Fibroblast of lung (primary cell): Measurements from ENCODE around the gene EGLN1. TPM values are rescaled to one million over a fixed set of nuclear protein-coding genes. Genes with fewer than 3 reads are reported as not detected.

Source experiments
- DNase-seq, 2 donors: peaks; one replicate each; pipeline versions ENCODE4 v3.0.0 to v3.0.0-alpha.2; 2010; ENCODE audit warnings: low read depth in 2 of 2
- H2AFZ ChIP-seq: 2 replicates; pipeline ENCODE4 v1.5.1; 2012; ENCODE audit warnings: low read length, control low read depth, inconsistent platforms
- H3K27ac ChIP-seq: 2 replicates; pipeline ENCODE4 v1.5.1; 2011; ENCODE audit warnings: low read length, control low read depth; ENCODE audit not compliant: insufficient read depth
- H3K27me3 ChIP-seq: 2 replicates; pipeline ENCODE4 v1.5.1; 2011; ENCODE audit warnings: mild to moderate bottlenecking, low read length; ENCODE audit not compliant: control insufficient read depth, insufficient read depth
- H3K36me3 ChIP-seq: 2 replicates; pipeline ENCODE4 v1.5.1; 2011; ENCODE audit warnings: low read length; ENCODE audit not compliant: control insufficient read depth, insufficient read depth
- H3K4me1 ChIP-seq: 2 replicates; pipeline ENCODE4 v1.5.1; 2011; ENCODE audit warnings: low read length; ENCODE audit not compliant: control insufficient read depth, insufficient read depth; ENCODE audit errors: extremely low read depth
- H3K4me2 ChIP-seq: 2 replicates; pipeline ENCODE4 v1.5.1; 2011; ENCODE audit warnings: low read length, control low read depth; ENCODE audit not compliant: insufficient read depth; ENCODE audit errors: extremely low read depth
- H3K4me3 ChIP-seq, 4 experiments: fragments of 200-600 bp in 1 of 4; sonication (generic) in 1 of 4; replicated peaks in 1 of 4; 2 replicates each; pipeline ENCODE4 v1.5.1; 2011 to 2016; ENCODE audit warnings: low read length in 4 of 4, low read depth in 3 of 4, mild to moderate bottlenecking in 3 of 4, control low read depth in 2 of 4, inconsistent platforms in 1 of 4, mixed read lengths in 1 of 4; ENCODE audit not compliant: insufficient read depth in 1 of 4; ENCODE audit errors: control extremely low read depth in 1 of 4
- H3K79me2 ChIP-seq: 2 replicates; pipeline ENCODE4 v1.5.1; 2012; ENCODE audit warnings: mild to moderate bottlenecking, low read length, inconsistent platforms; ENCODE audit not compliant: control insufficient read depth, insufficient read depth
- H3K9ac ChIP-seq: 2 replicates; pipeline ENCODE4 v1.5.1; 2011; ENCODE audit warnings: mild to moderate bottlenecking, low read length, control low read depth; ENCODE audit not compliant: insufficient read depth
- H3K9me3 ChIP-seq: 2 replicates; pipeline ENCODE4 v1.5.1; 2012; ENCODE audit warnings: low read depth, low read length; ENCODE audit not compliant: control insufficient read depth, insufficient read depth
- H4K20me1 ChIP-seq: 2 replicates; pipeline ENCODE4 v1.5.1; 2011; ENCODE audit warnings: low read length; ENCODE audit not compliant: control insufficient read depth, insufficient read depth; ENCODE audit errors: extremely low read depth
- CTCF ChIP-seq, 2 donors: IDR thresholded peaks in 1 of 2; conservative IDR thresholded peaks in 1 of 2; 1 replicate in 1 of 2; 2 replicates in 1 of 2; pipeline ENCODE4 v1.5.1; 2011 to 2012; ENCODE audit warnings: low read length in 2 of 2, control low read depth in 1 of 2, inconsistent platforms in 1 of 2, low read depth in 1 of 2, mild to moderate bottlenecking in 1 of 2
- EZH2 ChIP-seq: IDR thresholded peaks from 2 replicates; pipeline ENCODE4 v1.5.1; 2012; ENCODE audit warnings: low read length, control low read depth, mild to moderate bottlenecking; ENCODE audit errors: missing control alignments
- polyA plus RNA-seq, 2 donors: library from polyadenylated mRNA; depleted of rRNA in 1 of 2; stranded (reverse) in 1 of 2; unstranded in 1 of 2; fragments of >200 nt; gene quantifications; 2 replicates each; pipeline ENCODE4 v1.2.1, GENCODE V29; 2011 to 2012; ENCODE audit warnings: missing spikeins in 1 of 2
- total RNA-seq: library from RNA; depleted of rRNA; stranded (reverse); fragments of >200 nt; gene quantifications from 2 replicates; pipeline ENCODE4 v1.2.1, GENCODE V29; 2014

The EGLN1 gene
- total and polyA plus RNA-seq, 2 donors (not counting 1 experiment from before 2014, with no cell fraction given): 49.3 to 50.9 TPM

DNA sequence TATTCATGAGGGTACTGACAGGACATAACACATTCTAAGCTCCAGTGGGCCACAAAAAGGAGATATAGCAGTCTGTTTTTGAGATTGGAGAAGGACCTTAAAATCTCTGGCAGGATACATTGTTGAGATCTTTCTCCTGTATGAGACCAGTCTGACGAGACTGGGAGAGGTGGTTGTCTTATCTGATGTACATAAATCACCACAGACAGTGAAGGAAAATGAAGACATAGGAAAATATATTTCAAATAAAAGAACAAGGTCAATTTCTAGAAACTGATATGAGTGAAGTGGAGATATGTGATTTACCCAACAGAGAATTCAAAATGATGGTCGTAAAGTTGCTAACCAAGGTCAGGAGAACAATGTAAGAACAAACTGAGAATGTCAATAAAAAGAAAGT, 21.3 kb upstream of the EGLN1 start:
- Histone ChIP-seq H2AFZ (no peak overlapping the region), H3K4me2 (no peak overlapping the region), H3K79me2 (no peaks in the 10 kb centered on the region), H3K36me3 (no peaks in the 10 kb centered on the region), H3K4me1 (no peaks in the 10 kb centered on the region), H3K9me3 (no peaks in the 10 kb centered on the region), H3K27ac (no peak overlapping the region), H4K20me1 (no peaks in the 10 kb centered on the region), H3K4me3 (no peak overlapping the region), H3K9ac (no peak overlapping the region), H3K27me3 (no peaks in the 10 kb centered on the region)
- TF ChIP-seq EZH2 (no peak), CTCF (conservative IDR thresholded peaks at IDR 0.05 in 1 of 2, IDR thresholded peaks at IDR 0.05 in 1 of 2; ENCODE audit: low read depth in 1 of 2, low read length in 2 of 2) (no peak)
- DNase-seq: no peak

DNA sequence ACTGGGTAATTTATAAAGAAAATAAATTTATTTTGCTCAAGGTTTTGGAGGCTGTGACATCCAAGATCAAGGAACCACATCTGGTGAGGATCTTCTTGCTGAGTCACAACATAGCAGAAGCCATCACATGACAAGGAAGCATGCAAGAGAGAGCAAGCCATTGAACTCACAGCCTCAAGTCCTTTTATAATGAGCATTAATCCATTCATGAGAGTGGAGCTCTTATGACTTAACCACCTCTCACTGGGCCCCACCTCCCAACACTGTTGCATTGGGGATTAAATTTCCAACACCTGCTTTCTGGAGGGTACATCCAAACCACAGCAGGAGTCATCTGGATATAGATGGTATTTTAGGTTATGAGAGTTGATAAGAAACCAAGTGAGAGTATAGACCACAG, 20.6 kb upstream of the EGLN1 start:
- no peak overlapping the region for H3K4me2 ChIP-seq
- no peaks in the 10 kb centered on the region for H4K20me1 ChIP-seq
- no peaks in the 10 kb centered on the region for H3K36me3 ChIP-seq
- H3K4me3 ChIP-seq: no peak overlapping the region
- H3K4me1 ChIP-seq: no peaks in the 10 kb centered on the region
- H3K27ac ChIP-seq: no peak overlapping the region
- TF ChIP-seq EZH2: no peak
- TF ChIP-seq CTCF (conservative IDR thresholded peaks at IDR 0.05 in 1 of 2, IDR thresholded peaks at IDR 0.05 in 1 of 2; ENCODE audit: low read depth in 1 of 2, low read length in 2 of 2): no peak
- DNase-seq: peak; percentile 9 to 12
- H3K9me3 ChIP-seq: no peaks in the 10 kb centered on the region
- H3K27me3 ChIP-seq: no peaks in the 10 kb centered on the region
- H3K9ac ChIP-seq: no peak overlapping the region
- no peaks in the 10 kb centered on the region for H3K79me2 ChIP-seq
- H2AFZ ChIP-seq: no peak overlapping the region

DNA sequence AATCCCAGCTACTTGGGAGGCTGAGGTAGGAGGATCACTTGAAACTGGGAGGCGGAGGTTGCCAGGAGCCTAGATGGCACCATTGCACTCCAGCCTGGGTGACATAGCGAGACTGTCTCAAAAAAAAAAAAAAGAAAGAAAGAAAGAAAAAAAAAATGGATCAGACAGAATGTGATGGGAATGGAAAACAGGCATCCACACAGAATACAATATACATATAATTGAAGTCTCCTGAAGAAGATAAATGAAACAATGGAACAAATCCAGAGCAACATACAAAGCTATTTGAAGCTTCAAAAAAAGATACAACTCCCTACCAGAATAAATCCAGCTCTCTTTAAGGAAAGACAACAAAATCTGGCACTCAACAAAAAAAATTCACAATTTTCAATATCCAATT, 10.9 kb upstream of the EGLN1 start:
- H3K4me3 ChIP-seq: no peak overlapping the region
- no peak overlapping the region for H3K4me2 ChIP-seq
- TF ChIP-seq CTCF (conservative IDR thresholded peaks at IDR 0.05 in 1 of 2, IDR thresholded peaks at IDR 0.05 in 1 of 2; ENCODE audit: low read depth in 1 of 2, low read length in 2 of 2): no peak
- TF ChIP-seq EZH2: no peak

More for the DNA sequence above, 10.9 kb upstream of the EGLN1 start:
- Histone ChIP-seq H3K9me3 (no peaks in the 10 kb centered on the region), H4K20me1 (no peaks in the 10 kb centered on the region), H2AFZ (no peak overlapping the region), H3K27ac (no peak overlapping the region), H3K36me3 (no peaks in the 10 kb centered on the region), H3K9ac (no peak overlapping the region), H3K4me1 (no peaks in the 10 kb centered on the region), H3K79me2 (no peaks in the 10 kb centered on the region), H3K27me3 (no peaks in the 10 kb centered on the region)
- no peak for DNase-seq
